Skeletal muscle tissue (tissue), 4 donors: ENCODE results near the gene SSTR5. TPM values are rescaled to one million over a fixed set of nuclear protein-coding genes. Genes with fewer than 3 reads are reported as not detected.
"Not testable (repeated sequence)": the region's sequence is repeated elsewhere in the genome, so short reads cannot be mapped to it uniquely, and the experiment has no call there.

Experiments used
- H3K27ac ChIP-seq: one replicate; pipeline ENCODE4 v1.7.0; 2013; ENCODE audit warnings: mild to moderate bottlenecking, low read depth, low read length, inconsistent platforms
- H3K27me3 ChIP-seq, 3 donors: one replicate each; pipeline ENCODE4 v1.7.0; 2013; ENCODE audit warnings: low read length in 3 of 3; ENCODE audit not compliant: control insufficient read depth in 3 of 3, insufficient read depth in 3 of 3
- H3K36me3 ChIP-seq, 3 donors: one replicate each; pipeline ENCODE4 v1.7.0; 2013; ENCODE audit warnings: low read length in 3 of 3; ENCODE audit not compliant: control insufficient read depth in 3 of 3, insufficient read depth in 3 of 3
- H3K4me1 ChIP-seq, 3 donors: one replicate each; pipeline ENCODE4 v1.7.0; 2013; ENCODE audit warnings: low read length in 3 of 3, mild to moderate bottlenecking in 3 of 3; ENCODE audit not compliant: control insufficient read depth in 3 of 3, insufficient read depth in 3 of 3
- H3K4me3 ChIP-seq, 3 donors: one replicate each; pipeline ENCODE4 v1.7.0; 2013; ENCODE audit warnings: low read length in 3 of 3
- H3K9ac ChIP-seq, 3 donors: one replicate each; pipeline ENCODE4 v1.7.0; 2013; ENCODE audit warnings: low read length in 3 of 3, mild to moderate bottlenecking in 3 of 3, moderate library complexity in 2 of 3, low read depth in 1 of 3
- H3K9me3 ChIP-seq, 3 donors: one replicate each; pipeline ENCODE4 v1.7.0; 2013; ENCODE audit warnings: low read length in 3 of 3; ENCODE audit not compliant: control insufficient read depth in 3 of 3
- total RNA-seq: library from RNA; depleted of rRNA; stranded (reverse); fragments of >200 nt; gene quantifications from one replicate; pipeline ENCODE4 v1.2.3, GENCODE V29; 2014
- donor health status: Osteomylitis.

The SSTR5 gene
- total RNA-seq, 1 donor from 2014 or later: not detected

DNA sequence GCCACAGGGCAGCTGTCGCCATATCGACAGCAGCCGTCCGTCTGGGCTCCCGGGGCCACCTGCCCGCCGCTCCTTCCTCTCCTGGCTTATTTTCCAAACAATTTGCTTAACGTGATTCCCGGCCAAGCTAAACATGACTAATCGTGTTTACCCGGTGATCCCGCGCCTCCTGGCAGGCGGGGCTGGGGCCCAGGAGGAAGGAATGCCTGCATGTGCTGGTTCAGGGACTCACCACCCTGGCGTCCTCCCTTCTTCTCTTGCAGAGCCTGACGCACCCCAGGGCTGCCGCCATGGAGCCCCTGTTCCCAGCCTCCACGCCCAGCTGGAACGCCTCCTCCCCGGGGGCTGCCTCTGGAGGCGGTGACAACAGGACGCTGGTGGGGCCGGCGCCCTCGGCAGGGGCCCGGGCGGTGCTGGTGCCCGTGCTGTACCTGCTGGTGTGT, 6.1 kb downstream of the SSTR5 start:
- Histone ChIP-seq H3K4me1 (no peaks in the 10 kb centered on the region), H3K27me3 (peaks cover 63 to 79% (median 70%) of the 10 kb centered on the region in 3 donors), H3K36me3 (no peaks in the 10 kb centered on the region), H3K4me3 (no peak overlapping the region), H3K9ac (no peak overlapping the region), H3K27ac (no peak overlapping the region), H3K9me3 (no peaks in the 10 kb centered on the region)

DNA sequence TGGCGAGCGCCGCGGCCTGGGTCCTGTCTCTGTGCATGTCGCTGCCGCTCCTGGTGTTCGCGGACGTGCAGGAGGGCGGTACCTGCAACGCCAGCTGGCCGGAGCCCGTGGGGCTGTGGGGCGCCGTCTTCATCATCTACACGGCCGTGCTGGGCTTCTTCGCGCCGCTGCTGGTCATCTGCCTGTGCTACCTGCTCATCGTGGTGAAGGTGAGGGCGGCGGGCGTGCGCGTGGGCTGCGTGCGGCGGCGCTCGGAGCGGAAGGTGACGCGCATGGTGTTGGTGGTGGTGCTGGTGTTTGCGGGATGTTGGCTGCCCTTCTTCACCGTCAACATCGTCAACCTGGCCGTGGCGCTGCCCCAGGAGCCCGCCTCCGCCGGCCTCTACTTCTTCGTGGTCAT, 6.8 kb downstream of the SSTR5 start:
- Histone ChIP-seq H3K9ac (no peak overlapping the region), H3K36me3 (no peaks in the 10 kb centered on the region), H3K27ac (no peak overlapping the region), H3K4me1 (no peaks in the 10 kb centered on the region), H3K27me3 (peaks cover 63 to 79% (median 69%) of the 10 kb centered on the region in 3 donors), H3K9me3 (no peaks in the 10 kb centered on the region), H3K4me3 (no peak overlapping the region)

DNA sequence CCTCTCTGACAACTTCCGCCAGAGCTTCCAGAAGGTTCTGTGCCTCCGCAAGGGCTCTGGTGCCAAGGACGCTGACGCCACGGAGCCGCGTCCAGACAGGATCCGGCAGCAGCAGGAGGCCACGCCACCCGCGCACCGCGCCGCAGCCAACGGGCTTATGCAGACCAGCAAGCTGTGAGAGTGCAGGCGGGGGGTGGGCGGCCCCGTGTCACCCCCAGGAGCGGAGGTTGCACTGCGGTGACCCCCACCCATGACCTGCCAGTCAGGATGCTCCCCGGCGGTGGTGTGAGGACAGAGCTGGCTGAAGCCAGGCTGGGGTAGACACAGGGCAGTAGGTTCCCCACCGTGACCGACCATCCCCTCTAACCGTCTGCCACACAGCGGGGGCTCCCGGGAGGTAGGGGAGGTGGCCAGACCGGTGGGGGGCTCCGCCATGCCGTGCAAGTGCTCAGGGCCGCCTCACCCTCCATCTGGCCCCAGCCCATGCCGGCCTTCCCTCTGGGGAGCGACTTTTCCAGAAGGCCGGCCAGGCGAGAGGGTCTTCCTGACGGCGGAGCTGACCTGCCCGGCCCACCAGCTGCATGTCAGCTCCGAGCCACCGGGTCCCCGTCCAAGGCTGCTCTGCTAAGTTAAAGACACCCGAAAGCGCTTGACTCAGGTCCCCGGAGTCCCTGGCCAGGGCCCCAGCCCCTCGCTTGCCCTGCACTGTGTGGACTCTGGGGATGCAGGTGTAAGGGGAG, 7.4 kb downstream of the SSTR5 start:
- Histone ChIP-seq H3K9me3 (peaks cover 0 to 4% (median 3%) of the 10 kb centered on the region in 3 donors), H3K27ac (no peak overlapping the region), H3K36me3 (peaks cover 0 to 3% (median 0%) of the 10 kb centered on the region in 3 donors), H3K27me3 (peaks cover 58 to 77% (median 73%) of the 10 kb centered on the region in 3 donors), H3K4me3 (no peak overlapping the region), H3K9ac (no peak overlapping the region), H3K4me1 (no peaks in the 10 kb centered on the region)

DNA sequence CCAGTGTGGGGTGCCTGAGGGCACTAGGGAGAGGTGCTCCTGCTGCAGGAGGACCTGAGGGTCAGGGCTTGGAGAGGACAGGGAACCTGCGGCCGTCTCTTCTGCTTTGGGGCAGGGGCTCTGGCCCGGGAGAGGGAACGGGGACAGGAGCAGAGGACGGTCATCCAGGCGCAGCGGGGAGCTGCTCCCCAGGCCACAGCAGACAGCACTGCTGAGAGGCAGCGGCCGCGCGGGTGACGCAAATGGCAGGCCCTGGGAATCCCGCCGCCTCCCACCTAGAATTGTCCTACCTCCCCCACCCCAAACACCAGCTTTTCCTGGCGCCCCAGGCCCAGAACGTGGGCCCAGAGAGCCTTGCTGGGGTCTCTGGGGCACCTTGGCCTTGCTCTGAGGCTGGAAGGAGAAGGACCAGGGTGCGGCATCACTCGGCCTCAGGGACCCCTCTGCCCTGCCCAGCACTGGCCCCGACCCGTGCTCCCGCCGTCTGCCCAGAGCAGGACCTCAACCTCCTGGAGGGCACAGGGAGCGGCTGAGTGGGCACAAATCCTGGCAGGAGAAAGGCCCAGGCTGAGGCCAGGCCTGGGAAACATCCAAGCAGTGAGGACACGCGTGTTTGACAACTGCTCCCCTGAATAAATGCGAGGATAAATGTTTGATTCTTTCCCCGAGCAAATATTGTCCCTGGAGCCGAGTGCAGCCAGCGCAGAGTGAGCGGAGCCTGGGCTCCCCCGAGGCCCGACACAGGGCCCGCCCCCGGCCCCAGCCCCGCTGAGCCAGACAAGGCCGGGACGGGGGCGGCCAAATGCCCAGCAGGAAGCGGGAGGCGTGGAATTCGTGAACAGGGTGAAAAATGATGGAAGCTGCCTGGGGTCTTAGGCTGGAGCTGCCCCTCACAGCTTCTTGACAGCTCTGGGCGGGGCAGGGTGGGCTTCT, 8.5 kb downstream of the SSTR5 start:
- H3K27ac ChIP-seq: no peak overlapping the region
- H3K27me3 ChIP-seq: peaks cover 55 to 75% (median 69%) of the 10 kb centered on the region in 3 donors
- no peak overlapping the region for H3K4me3 ChIP-seq
- H3K36me3 ChIP-seq: peaks cover 0 to 3% (median 0%) of the 10 kb centered on the region in 3 donors
- no peak overlapping the region for H3K9ac ChIP-seq
- H3K9me3 ChIP-seq: peaks cover 0 to 12% (median 11%) of the 10 kb centered on the region in 3 donors
- no peaks in the 10 kb centered on the region for H3K4me1 ChIP-seq

- Histone ChIP-seq H3K4me1 (no peaks in the 10 kb centered on the region), H3K27me3 (peaks cover 51 to 74% (median 65%) of the 10 kb centered on the region in 3 donors), H3K27ac (no peak overlapping the region), H3K9ac (no peak overlapping the region), H3K9me3 (peaks cover 0 to 12% (median 11%) of the 10 kb centered on the region in 3 donors), H3K36me3 (peaks cover 0 to 3% (median 0%) of the 10 kb centered on the region in 3 donors), H3K4me3 (no peak overlapping the region)
Measured at GRCh38 chr16:1081734-1082265, 9.3 kb downstream of the SSTR5 start.

DNA sequence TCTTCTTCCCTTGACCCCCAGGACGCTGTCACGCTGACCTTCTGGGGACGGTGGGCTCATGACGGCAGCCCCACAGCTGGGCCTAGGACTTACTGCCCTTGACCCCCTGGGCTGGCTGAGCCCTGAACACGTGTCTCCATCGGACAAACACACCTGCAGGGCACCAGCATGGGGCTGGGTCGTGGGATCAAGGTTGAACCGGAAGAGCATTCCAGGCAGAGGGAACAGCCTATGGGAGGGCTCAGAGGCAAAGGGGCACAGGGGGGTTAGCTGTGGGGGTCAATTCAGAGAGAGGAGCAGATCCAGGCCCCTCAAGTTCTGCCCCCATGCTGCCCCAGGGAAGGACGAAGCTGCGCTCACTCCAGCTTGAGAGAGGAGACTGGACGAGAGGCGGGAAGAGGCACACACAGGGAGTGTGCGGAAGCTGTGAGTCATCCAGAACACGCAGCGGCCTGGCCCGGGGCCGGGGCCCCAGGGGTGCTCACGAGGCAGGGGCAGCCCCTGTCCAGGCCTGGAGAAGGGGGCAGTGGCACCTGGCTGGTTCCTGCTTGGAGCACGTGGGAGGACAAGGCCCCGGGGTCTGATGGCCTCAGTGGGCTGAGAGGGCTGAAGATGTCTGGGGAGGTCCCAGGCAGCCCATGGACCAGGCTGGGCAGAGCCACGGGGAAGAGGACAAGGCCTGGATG, 9.9 kb downstream of the SSTR5 start:
- Histone ChIP-seq H3K9ac (no peak overlapping the region), H3K36me3 (peaks cover 0 to 3% (median 0%) of the 10 kb centered on the region in 3 donors), H3K4me1 (no peaks in the 10 kb centered on the region), H3K4me3 (no peak overlapping the region), H3K27ac (no peak overlapping the region), H3K9me3 (peaks cover 0 to 12% (median 11%) of the 10 kb centered on the region in 3 donors), H3K27me3 (peaks cover 46 to 68% (median 59%) of the 10 kb centered on the region in 3 donors)

DNA sequence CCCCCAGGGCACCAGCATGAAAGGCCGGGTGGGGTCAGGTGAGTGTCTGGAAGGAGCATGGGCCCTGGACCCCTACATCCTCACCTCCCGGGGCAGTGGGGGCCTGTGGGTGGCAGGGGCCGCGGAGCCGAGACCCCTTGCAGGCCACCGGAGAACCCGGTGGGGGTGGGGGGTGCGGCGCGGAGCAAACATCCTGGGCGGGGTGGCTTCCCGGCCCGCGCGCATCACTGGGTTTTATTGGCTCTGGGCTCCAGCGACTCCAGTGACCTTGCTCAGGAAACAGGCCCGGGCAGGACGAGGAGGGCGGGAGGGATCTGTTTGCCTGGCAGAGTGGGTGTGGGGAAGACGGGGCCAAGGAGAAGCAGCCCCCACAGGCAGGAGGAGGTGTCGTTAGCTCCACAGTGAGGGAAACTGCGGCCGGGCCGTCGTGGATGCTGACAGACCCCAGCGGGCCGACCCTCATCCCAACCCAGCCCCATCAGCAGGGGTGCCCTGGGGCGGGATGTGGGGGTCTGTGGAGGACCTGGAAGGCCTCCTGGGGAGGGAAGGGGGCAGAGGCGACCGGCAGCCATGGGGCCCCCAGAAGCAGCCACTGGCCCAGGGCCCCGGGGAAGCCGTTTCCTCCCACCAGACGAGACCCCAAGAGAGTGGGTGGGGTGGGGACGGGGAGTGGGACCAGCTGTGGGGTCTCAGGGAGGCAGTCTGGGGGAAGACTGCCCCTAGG, 10.6 kb downstream of the SSTR5 start:
- H3K4me3 ChIP-seq: no peak overlapping the region
- peaks cover 48 to 67% (median 56%) of the 10 kb centered on the region in 3 donors for H3K27me3 ChIP-seq
- H3K9ac ChIP-seq: no peak overlapping the region
- no peaks in the 10 kb centered on the region for H3K4me1 ChIP-seq
- no peak overlapping the region for H3K27ac ChIP-seq
- H3K36me3 ChIP-seq: peaks cover 0 to 3% (median 0%) of the 10 kb centered on the region in 3 donors
- peaks cover 0 to 12% (median 11%) of the 10 kb centered on the region in 3 donors for H3K9me3 ChIP-seq

DNA sequence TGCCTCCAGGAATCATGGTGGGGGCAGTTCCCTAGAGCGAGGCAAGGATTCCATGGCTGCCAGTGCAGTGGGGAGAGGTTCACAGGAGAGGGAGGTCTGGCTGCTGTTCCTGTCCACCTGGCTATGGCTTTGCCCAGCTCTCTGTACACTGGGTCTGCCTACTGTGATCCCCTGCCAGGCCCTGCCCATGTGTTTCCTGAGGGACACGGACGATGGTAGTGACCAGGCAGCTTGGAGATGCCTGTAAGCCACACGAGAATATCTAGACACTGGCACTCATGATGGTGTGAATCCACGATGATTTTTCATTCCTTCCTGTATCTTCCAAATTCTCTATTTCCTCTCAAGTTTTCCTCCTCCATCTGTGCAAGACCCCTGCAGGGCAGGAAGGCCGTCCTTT, 12.4 kb downstream of the SSTR5 start:
- peaks cover 39 to 63% (median 55%) of the 10 kb centered on the region in 3 donors for H3K27me3 ChIP-seq
- peaks cover 0 to 12% (median 11%) of the 10 kb centered on the region in 3 donors for H3K9me3 ChIP-seq
- peaks cover 5 to 12% (median 7%) of the 10 kb centered on the region in 3 donors for H3K4me1 ChIP-seq
- H3K36me3 ChIP-seq: peaks cover 0 to 3% (median 0%) of the 10 kb centered on the region in 3 donors
- no peak overlapping the region for H3K4me3 ChIP-seq
- no peak overlapping the region for H3K27ac ChIP-seq
- H3K9ac ChIP-seq: no peak overlapping the region

GRCh38 chr16:1086443-1086842, 13.9 kb downstream of the SSTR5 start:
- H3K27ac ChIP-seq, H3K4me3 ChIP-seq, H3K36me3 ChIP-seq, H3K9ac ChIP-seq: not testable (repeated sequence)
- peaks cover 8 to 21% (median 16%) of the 10 kb centered on the region in 3 donors for H3K4me1 ChIP-seq
- H3K9me3 ChIP-seq: peaks cover 0 to 12% (median 11%) of the 10 kb centered on the region in 3 donors
- H3K27me3 ChIP-seq: peaks cover 35 to 54% (median 40%) of the 10 kb centered on the region in 3 donors
